GM12873 (cell line): Measurements from ENCODE around the gene LAMA2.

Experiments used
- TF ChIP-seq, protein P1 (sequence below): IDR thresholded peaks from 2 replicates; pipeline ENCODE4 v1.5.1; 2012; ENCODE audit warnings: low read depth, mild to moderate bottlenecking, moderate library complexity, low read length, control low read depth; ENCODE audit not compliant: insufficient read depth; ENCODE audit errors: missing control alignments

The LAMA2 gene

GRCh38 chr6:129108337-129108736, 225.4 kb downstream of the LAMA2 start:
- TF ChIP-seq, protein P1, sequence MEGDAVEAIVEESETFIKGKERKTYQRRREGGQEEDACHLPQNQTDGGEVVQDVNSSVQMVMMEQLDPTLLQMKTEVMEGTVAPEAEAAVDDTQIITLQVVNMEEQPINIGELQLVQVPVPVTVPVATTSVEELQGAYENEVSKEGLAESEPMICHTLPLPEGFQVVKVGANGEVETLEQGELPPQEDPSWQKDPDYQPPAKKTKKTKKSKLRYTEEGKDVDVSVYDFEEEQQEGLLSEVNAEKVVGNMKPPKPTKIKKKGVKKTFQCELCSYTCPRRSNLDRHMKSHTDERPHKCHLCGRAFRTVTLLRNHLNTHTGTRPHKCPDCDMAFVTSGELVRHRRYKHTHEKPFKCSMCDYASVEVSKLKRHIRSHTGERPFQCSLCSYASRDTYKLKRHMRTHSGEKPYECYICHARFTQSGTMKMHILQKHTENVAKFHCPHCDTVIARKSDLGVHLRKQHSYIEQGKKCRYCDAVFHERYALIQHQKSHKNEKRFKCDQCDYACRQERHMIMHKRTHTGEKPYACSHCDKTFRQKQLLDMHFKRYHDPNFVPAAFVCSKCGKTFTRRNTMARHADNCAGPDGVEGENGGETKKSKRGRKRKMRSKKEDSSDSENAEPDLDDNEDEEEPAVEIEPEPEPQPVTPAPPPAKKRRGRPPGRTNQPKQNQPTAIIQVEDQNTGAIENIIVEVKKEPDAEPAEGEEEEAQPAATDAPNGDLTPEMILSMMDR, result no peak

DNA sequence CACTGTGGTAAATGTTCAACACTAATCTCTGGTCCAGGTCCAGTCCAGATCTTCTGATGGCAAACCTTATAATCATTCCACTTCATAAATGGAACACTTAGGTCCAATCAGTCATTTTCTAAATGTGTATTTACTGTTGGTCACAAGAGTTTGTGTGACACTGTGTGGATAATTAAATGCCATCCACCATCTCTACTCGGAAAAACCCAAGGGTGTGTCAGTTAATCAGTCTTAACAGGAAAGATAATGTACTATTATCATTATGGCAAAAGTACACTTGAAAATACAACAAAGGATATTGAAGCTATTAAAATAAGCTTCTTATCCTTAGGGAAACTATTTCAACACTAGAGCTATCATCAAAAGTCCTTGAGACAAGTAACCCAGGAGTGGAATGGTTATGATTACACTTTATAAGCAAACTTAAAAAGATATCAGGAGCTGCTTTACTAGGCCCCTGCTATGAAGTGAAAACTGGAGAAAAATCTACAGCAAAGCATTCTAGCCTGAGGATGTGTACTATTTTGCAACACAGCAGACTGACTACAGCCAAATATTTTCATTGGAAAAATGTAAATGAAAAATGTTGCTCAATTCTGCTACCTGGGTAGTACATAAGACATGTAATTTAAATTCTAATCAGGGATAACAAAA, 227.9 kb downstream of the LAMA2 start:
- TF ChIP-seq, protein P1, result no peak

DNA sequence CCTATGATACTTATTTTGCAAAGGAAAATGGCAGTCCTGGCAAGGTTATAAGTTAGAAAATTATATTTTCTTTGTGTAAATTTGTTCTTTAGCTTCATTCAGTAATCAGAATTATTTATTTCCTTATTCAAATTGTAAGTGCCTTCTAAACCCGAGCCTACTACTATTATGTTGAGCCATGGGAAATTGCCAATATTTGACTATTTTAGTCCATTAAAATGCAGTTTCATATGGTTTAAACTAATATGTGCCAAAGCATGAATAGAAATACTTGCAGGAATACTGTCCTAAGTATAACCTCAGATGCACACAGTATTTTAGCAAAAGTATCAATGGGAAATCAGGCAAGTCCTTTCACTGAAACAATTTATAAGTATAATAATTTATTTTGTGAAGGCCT, 228.4 kb downstream of the LAMA2 start:
- TF ChIP-seq, protein P1, result no peak

GRCh38 chr6:129111853-129112252, 228.9 kb downstream of the LAMA2 start:
- TF ChIP-seq, protein P1, result no peak

DNA sequence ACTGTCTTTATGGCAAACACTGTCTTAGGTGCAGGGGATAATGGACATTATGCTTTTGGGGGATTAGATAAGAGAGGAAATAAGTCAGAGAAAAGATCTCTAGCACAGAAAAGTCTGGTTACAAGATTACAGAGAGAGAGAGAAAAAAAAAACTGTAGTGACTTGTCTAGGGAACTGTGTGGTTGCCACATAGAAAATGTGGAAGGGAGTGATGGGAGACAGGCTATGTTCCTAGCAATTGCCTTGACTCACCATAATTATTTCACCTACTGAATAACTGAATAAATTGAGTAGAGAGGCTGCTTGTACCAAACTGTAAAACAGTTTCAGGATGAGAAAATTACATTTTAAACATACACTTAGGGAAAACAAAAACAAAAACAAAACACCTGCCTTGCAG, 229.7 kb downstream of the LAMA2 start:
- TF ChIP-seq, protein P1, result no peak

DNA sequence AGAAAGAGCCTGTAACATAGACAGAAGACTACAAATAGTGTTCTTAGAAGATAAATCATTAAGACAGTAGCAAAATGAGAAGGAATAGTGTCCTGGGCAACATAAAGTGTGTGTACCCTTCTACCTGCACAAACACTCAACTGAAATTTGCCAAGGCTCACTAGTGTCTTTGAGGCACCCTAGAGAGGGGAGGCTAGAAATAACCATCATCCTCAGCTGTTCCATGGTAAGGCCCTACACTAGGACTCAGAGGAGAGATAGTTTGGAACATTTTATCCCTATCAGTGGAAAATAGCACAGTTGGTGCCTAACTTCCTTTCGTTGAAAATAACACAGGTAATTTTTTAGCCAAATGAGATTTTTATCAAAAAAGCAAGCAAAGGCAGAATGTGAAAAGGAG, 230.7 kb downstream of the LAMA2 start:
- TF ChIP-seq, protein P1, result no peak

DNA sequence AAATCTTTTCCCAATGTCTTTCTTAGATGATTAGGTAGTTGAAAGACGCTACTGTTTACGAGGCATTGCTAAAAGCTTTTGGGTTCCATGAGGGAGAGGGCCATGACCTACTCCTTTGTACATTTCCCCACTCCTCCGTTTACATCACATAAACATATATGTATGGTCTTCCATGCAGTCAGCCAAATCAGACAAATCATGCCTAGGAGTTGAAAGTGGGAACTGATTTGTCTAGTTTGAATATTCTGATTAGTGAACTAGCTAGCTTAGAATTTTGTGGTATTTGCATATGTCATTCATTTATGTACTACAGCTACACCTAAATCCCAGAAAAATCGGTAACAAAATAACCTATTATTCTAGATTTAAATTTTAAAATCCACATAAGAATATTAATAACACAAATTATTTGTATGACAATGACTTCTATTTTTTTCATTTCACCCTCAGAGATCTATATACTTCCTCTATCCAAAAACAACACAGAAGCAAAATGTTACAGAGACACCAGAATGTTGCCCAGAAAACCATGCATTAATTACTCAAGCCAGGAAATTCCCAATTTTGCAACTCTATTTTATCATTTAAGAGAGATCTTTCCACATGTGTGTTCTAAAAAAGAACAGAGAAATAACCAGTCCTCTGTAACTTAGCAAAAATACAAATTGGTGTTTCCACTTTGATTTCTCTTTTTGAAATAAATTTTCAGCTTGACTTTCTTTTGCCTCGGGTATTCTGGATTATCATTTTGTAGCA, 231.9 kb downstream of the LAMA2 start:
- TF ChIP-seq, protein P1, result no peak
